ENCODE data around the gene CEP55.

GRCh38 chr10:93476756-93477155, 19.7 kb upstream of the CEP55 start:
- TF ChIP-seq POLR2A (IDR thresholded peaks at IDR 0.05): no peak
- TF ChIP-seq EP300 (IDR thresholded peaks at IDR 0.05): no peak

Data from suprapubic skin (tissue), 2 donors.